Keratinocyte (primary cell): ENCODE results near the gene SLIT3. TPM values are rescaled to one million over a fixed set of nuclear protein-coding genes. Genes with fewer than 3 reads are reported as not detected.

ENCODE experiments used
- DNase-seq: peaks from one replicate; pipeline ENCODE4 v3.0.0-alpha.2; 2011; ENCODE audit warnings: low read depth, missing footprints, low spot score
- FAIRE-seq: peaks from 2 replicates; lab custom pipeline; 2011; peaks lifted over from hg19 to GRCh38; lab: Jason Lieb, UNC
- H2AFZ ChIP-seq: 2 replicates; pipeline ENCODE4 v1.6.0; 2012; ENCODE audit warnings: low read length, control low read depth, inconsistent platforms; ENCODE audit not compliant: control insufficient read depth
- H3K27ac ChIP-seq: 2 replicates; pipeline ENCODE4 v1.5.1; 2011; ENCODE audit warnings: low read length; ENCODE audit not compliant: control insufficient read depth, insufficient read depth
- H3K27me3 ChIP-seq: 3 replicates; pipeline ENCODE4 v1.6.0; 2011; ENCODE audit warnings: low read length; ENCODE audit not compliant: control insufficient read depth, insufficient read depth; ENCODE audit errors: extremely low read depth
- H3K36me3 ChIP-seq, 2 experiments: 2 replicates in 1 of 2; 3 replicates in 1 of 2; pipeline ENCODE4 v1.5.1; 2011; ENCODE audit warnings: low read length in 2 of 2, mild to moderate bottlenecking in 1 of 2; ENCODE audit not compliant: control insufficient read depth in 2 of 2, insufficient read depth in 2 of 2; ENCODE audit errors: extremely low read depth in 1 of 2
- H3K4me1 ChIP-seq: 3 replicates; pipeline ENCODE4 v1.5.1; 2011; ENCODE audit warnings: low read length; ENCODE audit not compliant: control insufficient read depth, insufficient read depth; ENCODE audit errors: extremely low read depth
- H3K4me2 ChIP-seq: 3 replicates; pipeline ENCODE4 v1.6.0; 2011; ENCODE audit warnings: low read depth, low read length; ENCODE audit not compliant: control insufficient read depth, insufficient read depth; ENCODE audit errors: extremely low read depth
- H3K4me3 ChIP-seq, 3 experiments: fragments of 200-600 bp in 1 of 3; sonication (generic) in 1 of 3; 2 replicates in 2 of 3; 3 replicates in 1 of 3; pipeline ENCODE4 v1.5.1; 2011 to 2016; ENCODE audit warnings: low read length in 3 of 3, mild to moderate bottlenecking in 3 of 3, control low read depth in 2 of 3, inconsistent platforms in 1 of 3, low read depth in 1 of 3, mixed read lengths in 1 of 3, mixed run types in 1 of 3, moderate library complexity in 1 of 3; ENCODE audit not compliant: control insufficient read depth in 2 of 3, insufficient read depth in 2 of 3; ENCODE audit errors: extremely low read depth in 1 of 3
- H3K79me2 ChIP-seq: 2 replicates; pipeline ENCODE4 v1.6.0; 2012; ENCODE audit warnings: low read length; ENCODE audit not compliant: control insufficient read depth, insufficient read depth
- H3K9ac ChIP-seq: 3 replicates; pipeline ENCODE4 v1.6.0; 2011; ENCODE audit warnings: low read length; ENCODE audit not compliant: control insufficient read depth, insufficient read depth; ENCODE audit errors: extremely low read depth
- H3K9me1 ChIP-seq: 3 replicates; pipeline ENCODE4 v1.6.0; 2011; ENCODE audit warnings: low read length; ENCODE audit not compliant: control insufficient read depth, insufficient read depth; ENCODE audit errors: extremely low read depth
- H3K9me3 ChIP-seq: 2 replicates; pipeline ENCODE4 v1.5.1; 2012; ENCODE audit warnings: low read depth, low read length; ENCODE audit not compliant: control insufficient read depth
- H4K20me1 ChIP-seq: 3 replicates; pipeline ENCODE4 v1.6.0; 2011; ENCODE audit warnings: low read length; ENCODE audit not compliant: control insufficient read depth, insufficient read depth; ENCODE audit errors: extremely low read depth
- CTCF ChIP-seq, 3 experiments: IDR thresholded peaks in 1 of 3; conservative IDR thresholded peaks in 1 of 3; optimal IDR thresholded peaks in 1 of 3; 2 replicates in 2 of 3; 3 replicates in 1 of 3; pipeline versions ENCODE3 to v1.5.1; 2011; ENCODE audit warnings: low read length in 3 of 3, mild to moderate bottlenecking in 3 of 3, moderate library complexity in 2 of 3, control low read depth in 1 of 3, inconsistent platforms in 1 of 3; ENCODE audit not compliant: insufficient read depth in 2 of 3; ENCODE audit errors: extremely low read depth in 1 of 3
- EZH2 ChIP-seq: IDR thresholded peaks from one replicate; pipeline ENCODE4 v1.6.1; 2012; ENCODE audit warnings: inconsistent platforms, mild to moderate bottlenecking, low read length, moderate library complexity
- dilution Hi-C: fragments of 300-500 bp; cut with MboI; formaldehyde crosslinking; loops from one replicate; pipeline ENCODE4 v1.7.0; 2020; ENCODE audit warnings: low sequenced_read_pairs; ENCODE audit not compliant: extremely low pct_ligation_motif_present
- polyA plus RNA-seq, 5 experiments: library from polyadenylated mRNA; depleted of rRNA in 3 of 5; stranded (reverse) in 3 of 5; stranded (forward) in 1 of 5; unstranded in 1 of 5; fragments of >200 nt; gene quantifications; 1 replicate in 1 of 5; 2 replicates in 3 of 5; 3 replicates in 1 of 5; pipeline versions ENCODE4 v1.2.1 to v1.2.3, GENCODE V29; 2011 to 2012; ENCODE audit warnings: missing spikeins in 2 of 5, low read depth in 1 of 5, low replicate concordance in 1 of 5

Gene SLIT3
- polyA plus RNA-seq, 1 donor (not counting 4 experiments of a cell fraction or from before 2014, with no cell fraction given): 2.4 TPM

- no peaks in the 10 kb centered on the region for H3K9me3 ChIP-seq
- DNase-seq: no peak
- no peak overlapping the region for H3K27ac ChIP-seq
- no peak for TF ChIP-seq CTCF (optimal IDR thresholded peaks at IDR 0.05 in 1 of 3, IDR thresholded peaks at IDR 0.05 in 1 of 3, conservative IDR thresholded peaks at IDR 0.05 in 1 of 3; ENCODE audit: extremely low read depth in 1 of 3, insufficient read depth in 2 of 3, low read length in 3 of 3)
- H3K79me2 ChIP-seq: no peaks in the 10 kb centered on the region
- no peaks in the 10 kb centered on the region for H3K36me3 ChIP-seq
- H3K27me3 ChIP-seq: no peaks in the 10 kb centered on the region
- H3K4me1 ChIP-seq: peaks cover 6% of the 10 kb centered on the region
- FAIRE-seq: no peak
- H2AFZ ChIP-seq: no peak overlapping the region
- H3K4me2 ChIP-seq: no peak overlapping the region
- peaks cover 2% of the 10 kb centered on the region for H3K9me1 ChIP-seq
- H3K9ac ChIP-seq: no peak overlapping the region
- H3K4me3 ChIP-seq: no peak overlapping the region
- no peaks in the 10 kb centered on the region for H4K20me1 ChIP-seq
- dilution Hi-C loops: no loop called here
These were observed 326.9 kb downstream of the SLIT3 start for GRCh38 chr5:168974082-168974481.

- peaks cover 3% of the 10 kb centered on the region for H3K4me1 ChIP-seq
- FAIRE-seq (no peak), DNase-seq (no peak)
- no peaks in the 10 kb centered on the region for H3K79me2 ChIP-seq
- H3K27ac ChIP-seq: no peak overlapping the region
- H3K4me3 ChIP-seq: no peak overlapping the region
- H3K36me3 ChIP-seq: no peaks in the 10 kb centered on the region
- no peaks in the 10 kb centered on the region for H3K9me3 ChIP-seq
- peaks cover 2% of the 10 kb centered on the region for H3K9me1 ChIP-seq
- H2AFZ ChIP-seq: no peak overlapping the region
- H3K9ac ChIP-seq: no peak overlapping the region
- H3K27me3 ChIP-seq: no peaks in the 10 kb centered on the region
- no peak overlapping the region for H3K4me2 ChIP-seq
- TF ChIP-seq EZH2 (no peak), CTCF (optimal IDR thresholded peaks at IDR 0.05 in 1 of 3, IDR thresholded peaks at IDR 0.05 in 1 of 3, conservative IDR thresholded peaks at IDR 0.05 in 1 of 3; ENCODE audit: extremely low read depth in 1 of 3, insufficient read depth in 2 of 3, low read length in 3 of 3) (no peak)
- dilution Hi-C loops: no loop called here
- no peaks in the 10 kb centered on the region for H4K20me1 ChIP-seq
These were observed 328.2 kb downstream of the SLIT3 start for GRCh38 chr5:168972731-168973130.
